GM21576 (cell line): ENCODE results near the gene HIVEP2.

Experiments
- ATAC-seq: cut with Tn5 transposase; IDR thresholded peaks from one replicate; pipeline ENCODE4 v1.9.1; 2021; ENCODE audit warnings: mild to moderate bottlenecking, moderate library complexity; ENCODE audit not compliant: unreplicated experiment

The HIVEP2 gene

DNA sequence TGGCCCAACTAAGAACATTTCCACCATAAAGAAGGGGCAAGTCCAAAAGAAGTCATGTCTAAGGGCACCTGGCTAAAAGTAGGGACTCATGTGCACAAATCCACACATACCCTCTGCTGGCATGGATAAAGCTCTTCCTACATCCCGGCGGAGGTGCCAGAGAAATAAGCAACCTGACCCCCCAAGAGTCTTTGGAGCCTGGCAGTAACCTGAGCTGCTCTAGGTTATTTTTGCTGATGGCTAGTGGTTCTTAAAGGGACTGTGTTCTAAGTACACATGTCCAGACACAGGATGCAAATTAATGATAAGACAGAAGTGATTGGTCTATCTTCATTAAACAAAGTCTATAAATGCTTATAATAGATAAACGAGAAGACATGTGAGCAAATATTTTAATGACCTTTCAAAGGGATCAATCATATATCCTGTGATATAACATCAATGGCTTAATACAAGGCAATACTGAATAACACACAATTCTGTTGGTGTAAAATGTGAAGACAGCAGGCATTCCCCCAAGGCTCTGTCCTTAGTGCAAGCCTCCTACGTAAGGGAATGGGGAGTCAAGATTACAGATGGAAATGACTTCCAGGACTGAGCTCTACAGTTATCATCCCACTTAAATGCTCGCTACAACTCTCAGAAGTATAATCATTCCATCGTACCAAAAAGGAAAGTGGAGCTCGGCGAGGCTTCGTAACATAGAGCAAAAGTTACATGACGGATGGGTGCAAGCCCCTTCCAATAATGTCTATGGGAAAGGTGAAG lies 52.5 kb downstream of the HIVEP2 start:
- ATAC-seq, result no peak

DNA sequence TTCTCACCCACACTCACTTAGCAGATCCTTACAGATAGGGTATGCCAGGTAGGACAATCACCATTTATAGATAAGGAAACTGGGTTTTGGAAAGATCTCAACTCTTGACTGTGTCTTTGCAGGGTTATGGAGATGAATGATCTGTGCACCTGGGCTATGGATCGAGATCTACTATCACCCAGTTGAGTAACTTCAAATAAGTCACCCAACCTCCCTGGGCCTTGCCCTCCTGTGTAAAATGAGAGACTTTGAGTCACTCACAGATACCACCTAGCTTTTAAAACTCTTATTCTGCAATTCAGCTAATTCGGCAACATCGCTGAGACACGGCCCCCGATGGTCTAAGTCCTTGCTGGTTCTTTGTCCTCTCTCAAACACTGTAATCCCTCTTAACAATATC lies 53.5 kb downstream of the HIVEP2 start:
- ATAC-seq, result no peak

DNA sequence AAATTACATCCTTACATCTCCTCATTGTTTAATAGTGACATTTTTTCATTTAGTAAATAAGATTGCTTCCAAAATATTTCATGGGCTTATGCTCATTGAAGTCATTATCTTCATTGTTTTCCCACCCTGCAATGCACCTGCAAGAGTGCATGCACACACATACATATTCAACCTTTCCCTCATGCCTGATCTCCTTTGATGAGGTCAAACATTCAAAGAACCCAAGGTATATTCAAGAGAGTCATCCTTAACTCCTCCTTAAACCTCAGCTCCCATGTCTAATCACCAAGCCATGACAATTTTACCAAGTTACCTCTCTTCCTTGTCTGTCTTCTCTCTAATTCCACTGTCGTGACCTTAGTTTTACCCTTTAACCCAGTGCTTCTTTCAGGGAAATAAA lies 56.5 kb downstream of the HIVEP2 start:
- no peak for ATAC-seq

DNA sequence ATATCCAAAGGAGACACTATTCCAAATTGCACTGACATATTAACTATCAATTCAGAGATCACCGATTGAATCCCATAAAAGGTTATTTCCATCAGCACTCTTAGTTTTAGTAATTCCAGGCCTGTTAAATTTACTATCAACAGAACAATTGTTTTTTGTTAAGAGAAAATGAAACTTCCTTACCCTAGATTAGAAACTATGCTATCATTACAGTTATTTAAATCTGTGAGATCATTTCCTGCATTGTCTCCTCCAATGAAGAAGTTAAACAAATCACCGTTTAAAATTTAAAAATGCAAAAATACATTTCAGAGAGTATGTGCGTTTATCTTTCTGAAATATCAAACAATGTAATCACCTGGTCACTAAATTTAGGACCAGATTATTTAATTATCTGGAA lies 57.5 kb downstream of the HIVEP2 start:
- ATAC-seq, result no peak

DNA sequence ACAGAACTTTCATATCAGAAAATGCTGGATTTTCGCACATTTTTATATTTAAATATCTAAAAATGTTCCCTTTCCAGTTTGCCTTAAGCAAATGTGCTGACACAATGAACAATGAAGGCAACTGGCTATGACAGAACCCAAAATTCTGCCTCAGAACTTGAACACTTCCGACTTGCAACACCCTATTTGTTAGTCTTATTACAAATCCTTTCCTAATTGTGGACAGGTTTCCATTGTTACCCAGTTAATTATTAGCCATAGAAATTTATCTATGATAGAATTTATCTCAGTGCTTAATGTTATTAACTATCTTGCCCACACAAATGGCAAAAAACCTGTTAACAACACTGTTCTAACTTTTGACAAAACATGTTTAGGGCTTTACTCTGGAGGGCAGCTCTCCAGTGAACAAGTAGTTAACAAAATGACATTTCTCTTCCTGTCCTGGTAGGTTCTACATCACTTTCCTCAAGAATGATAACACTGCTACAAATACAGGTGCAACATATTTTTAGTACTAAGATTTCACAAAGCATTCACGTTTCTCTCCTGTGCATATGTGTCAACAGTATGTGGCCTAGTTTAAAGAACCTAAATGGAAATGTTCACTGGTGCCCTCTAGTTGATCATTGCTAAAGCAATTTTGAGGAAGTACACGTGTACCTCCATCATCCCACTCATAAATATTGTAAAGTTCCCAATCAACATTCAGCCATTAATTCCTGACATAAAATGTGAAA lies 58.4 kb downstream of the HIVEP2 start:
- peak; percentile 76 for ATAC-seq

DNA sequence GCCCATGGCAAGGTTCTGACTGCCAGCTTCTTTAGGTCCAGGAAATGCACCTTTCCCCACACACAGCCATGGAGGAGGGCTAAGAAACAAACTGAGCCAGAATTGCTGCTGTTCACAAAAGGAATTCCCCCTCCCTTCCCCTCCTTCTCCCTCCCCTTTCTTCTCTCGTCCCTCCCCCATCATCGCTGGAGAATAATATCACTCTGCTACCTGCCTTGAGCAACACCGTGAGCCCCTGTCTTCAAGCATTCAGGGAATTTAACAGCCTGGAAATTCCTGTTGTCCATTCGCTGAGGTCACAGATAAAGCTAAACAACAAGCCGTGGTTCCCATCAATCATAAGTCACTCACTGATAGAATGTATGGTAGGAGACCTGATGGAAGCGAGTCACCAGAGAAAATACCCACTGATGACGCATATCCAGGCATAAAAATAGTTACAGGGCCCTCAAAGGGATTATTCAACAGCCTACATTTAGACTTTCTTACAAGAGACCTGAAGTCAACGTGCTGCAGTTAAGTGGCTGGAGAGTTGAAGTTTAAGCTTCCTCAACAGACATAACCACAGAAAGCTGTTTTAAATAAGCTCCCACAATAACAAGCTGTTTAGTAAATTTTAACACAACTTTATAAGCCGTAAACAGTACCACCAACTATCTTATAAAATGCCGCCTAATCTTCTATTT lies 59.7 kb downstream of the HIVEP2 start:
- ATAC-seq, result peak; percentile 78

DNA sequence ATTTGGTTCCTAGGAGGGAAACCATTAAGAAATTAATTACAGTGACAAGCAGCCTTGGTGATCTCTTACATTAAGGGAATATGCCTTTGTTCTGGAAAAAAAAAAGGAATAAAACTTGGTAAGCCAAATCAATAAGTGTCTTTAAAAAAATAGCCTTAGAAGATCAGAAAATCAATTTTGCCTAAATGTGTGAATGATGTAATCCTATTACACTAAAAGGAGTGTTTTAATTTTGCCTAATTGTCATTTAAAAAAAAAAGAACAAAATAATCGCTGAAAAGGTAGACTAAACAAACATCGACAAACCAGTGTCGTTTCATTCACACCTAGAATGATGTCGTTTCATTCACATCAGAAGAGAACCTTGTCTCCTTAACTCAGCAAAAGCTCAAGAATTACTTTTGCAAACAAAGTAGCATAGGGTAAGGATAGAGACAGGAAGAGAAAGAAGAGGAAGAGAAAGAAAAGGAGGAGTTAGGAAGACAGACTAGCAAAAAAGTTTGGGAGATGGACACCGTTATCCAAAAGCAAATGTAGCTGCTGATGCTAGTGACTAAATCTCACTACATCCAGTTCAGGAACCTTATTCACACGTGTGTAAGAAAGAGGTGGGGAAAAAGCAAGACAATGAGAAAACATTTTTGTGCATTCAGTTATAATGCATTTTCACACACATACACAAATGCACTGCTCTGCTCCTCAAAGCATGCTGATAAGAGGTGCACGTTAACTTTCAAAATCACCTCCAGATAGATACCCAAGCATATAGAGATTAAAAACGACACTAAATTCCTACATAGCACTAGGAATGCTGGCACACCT lies 60.6 kb downstream of the HIVEP2 start:
- ATAC-seq, result no peak

DNA sequence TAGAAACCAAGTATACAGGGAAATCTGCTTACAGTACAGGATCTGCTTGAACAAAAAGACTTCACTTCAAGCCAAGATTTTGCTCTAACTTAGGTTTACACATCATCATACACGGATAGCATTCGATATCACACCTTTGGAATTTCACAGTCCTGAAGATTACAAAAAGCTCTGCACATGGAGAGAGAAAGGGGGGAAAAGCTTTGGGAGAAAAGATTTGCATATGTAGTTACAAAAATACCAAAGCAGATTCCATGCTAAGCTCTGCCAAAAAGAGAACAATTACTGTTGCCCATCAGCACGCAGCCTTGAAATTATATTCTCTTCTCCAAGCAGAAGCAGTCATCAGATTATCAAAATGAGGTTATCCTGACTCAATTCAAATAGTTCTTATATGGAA lies 62.0 kb downstream of the HIVEP2 start:
- no peak for ATAC-seq

DNA sequence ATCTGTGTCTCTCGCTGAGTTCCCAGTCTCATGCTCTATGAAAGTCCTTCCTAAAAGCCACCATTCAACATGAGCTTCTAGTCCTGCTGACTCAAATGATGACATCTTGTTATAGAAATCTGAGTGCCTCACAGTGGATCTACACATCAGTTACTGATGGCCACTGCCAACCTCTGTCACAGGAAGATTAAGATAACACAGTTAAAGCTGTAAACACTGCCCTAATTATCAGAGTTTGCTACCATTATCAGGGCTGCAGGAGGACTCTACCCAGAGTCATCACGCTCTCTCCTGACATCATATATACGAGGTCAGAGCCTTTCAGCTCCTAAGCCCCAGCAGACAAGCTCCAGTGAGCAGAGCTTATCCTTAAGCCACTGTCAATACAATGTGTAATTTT lies 63.2 kb downstream of the HIVEP2 start:
- no peak for ATAC-seq

DNA sequence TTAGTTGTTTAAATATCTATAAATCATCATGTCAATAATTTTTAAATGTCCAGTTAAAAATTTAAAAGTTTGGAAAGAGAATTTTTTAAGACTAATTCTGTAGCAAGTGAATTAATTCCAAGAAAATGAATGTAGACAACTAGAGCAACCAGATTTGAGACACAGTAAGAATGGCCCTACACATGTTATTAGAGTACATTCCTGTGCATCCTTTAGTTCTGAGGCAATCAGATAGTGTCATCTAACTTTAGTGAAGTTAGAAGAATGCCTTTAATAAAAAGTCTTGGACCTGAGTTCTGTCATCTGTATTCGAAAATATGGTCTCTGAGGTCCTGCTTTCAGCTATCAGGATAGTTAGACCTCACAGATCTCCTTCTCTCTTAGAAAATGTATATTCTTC lies 63.7 kb downstream of the HIVEP2 start:
- no peak for ATAC-seq

DNA sequence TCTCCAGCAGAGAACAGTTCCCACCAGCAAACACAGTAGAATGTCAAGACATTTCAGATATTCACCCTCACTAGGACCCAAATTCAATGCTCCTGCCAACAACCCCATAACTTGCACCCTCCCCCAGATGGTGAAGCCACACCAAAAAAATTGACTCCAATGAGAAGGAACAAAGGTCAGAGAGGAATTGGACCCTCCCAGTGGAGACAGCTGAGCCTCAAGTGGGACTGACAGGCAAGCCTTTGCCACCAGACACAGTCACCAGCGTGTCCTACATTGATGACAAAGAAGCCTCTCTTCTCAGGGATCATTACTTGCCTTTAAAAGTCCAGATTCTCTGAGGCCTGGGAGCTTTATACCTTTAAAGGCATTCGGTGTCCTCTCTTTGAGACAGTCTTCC lies 64.8 kb downstream of the HIVEP2 start:
- ATAC-seq, result no peak

DNA sequence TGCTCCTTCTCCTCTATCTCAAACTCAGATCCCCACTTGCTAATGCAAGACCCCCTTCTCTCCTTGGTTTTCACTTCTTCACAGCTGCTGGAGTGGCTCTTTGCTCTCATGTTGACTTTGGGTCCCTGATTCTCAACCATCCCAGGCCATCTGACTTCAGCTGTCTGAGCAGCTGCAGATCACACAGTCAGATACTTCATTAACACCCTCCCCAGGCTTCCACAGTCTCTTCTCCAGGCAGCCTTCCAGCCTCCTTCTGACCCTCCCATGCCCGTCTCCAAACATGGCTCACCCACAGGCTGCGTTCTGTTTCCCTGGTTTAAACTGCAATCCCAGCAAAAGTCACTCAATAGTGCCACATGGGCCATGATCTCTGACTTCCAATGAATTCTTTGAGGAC lies 65.4 kb downstream of the HIVEP2 start:
- no peak for ATAC-seq

DNA sequence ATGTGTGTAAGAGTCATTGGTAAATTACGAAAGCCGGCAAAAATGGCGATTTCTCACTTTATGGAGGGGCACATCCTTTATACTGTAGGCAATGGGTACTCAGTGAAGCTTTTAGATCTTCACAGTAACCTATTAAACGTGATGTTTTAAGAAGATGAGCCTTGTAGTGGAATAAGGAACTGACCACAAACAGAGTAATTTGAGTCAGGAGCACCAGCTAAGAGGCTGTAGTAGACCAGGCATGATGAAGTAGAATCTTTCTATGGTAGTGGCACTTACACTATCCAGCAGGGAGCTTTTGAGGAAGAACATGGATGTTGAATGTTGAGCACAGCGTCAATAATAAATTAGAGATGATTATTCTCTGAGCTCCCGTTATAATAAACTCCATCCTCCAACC lies 65.9 kb downstream of the HIVEP2 start:
- ATAC-seq, result no peak

DNA sequence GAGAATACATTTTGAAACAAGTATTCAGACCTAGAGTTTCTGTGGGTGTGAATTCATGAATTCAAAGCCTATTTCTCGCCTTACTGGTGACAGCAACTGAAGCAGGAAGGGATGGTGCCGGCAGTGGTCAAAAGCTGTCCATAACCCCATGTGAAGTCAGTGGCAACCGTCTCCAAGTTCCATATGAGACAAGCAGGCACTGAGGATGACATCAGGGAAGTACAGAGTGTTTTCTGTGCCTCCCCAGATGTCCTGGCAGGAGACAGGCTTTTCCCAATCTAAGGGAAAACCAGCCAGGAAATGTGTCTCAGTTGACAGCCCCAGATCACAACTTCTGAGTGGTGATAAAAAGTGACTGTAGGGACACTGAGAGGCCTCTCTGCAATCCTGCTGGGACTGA lies 66.6 kb downstream of the HIVEP2 start:
- no peak for ATAC-seq

DNA sequence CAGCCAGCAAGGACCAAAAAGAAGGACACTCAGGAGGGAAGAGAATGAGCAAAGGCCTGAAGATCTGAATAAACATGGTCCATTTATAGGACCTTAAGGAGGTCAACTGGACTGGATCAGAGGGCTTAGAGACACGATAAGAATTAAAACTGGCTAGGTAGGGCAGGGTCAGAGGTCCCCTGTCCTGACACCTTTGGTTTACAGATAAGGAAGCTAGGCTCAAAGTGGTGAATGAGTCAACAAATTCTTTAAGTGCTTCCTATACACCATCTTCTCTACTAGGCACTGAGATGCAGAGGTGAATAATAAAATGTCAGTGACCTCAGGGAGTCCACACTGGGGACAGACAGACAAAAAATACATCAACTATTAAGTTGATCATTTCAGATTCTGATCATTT lies 70.3 kb downstream of the HIVEP2 start:
- ATAC-seq, result no peak

DNA sequence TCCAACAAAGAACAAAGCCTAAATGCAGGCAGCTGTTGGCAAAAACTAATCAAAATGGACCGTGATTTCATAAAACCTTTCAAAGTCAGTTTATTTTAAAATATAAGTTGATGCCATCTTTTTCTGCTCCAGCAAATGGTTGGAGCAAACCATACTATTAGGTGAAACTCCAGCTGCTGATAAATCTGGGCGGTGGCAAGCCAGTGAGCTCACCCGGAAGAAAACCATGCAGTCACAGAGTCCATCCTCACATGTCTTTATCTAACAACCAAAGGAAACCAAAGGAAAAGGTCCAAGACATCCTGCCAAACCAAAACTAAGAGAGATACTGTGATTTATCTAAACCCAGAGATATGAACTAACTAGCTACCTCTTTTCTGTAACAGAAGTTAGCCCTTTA lies 72.6 kb downstream of the HIVEP2 start:
- no peak for ATAC-seq

DNA sequence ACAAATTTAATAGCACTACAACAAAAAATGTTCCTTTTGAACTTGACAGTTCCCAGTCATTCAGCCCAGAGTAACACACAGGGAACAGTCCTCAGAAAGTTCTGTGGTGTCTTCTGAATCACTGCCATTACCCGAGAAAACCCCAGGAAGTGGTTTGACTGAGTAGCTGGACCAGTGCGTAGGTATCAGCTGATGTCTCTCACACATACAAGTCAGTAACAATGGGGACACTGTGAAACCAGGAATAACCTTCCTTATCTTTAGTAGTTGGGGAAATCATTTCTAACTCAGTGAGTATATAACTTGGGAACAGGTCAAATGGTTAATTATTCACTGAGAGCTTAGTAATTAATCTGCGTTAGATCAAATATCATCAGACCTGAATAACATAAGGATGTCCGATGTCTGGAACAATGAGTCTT lies 73.1 kb downstream of the HIVEP2 start:
- peak; percentile 81 for ATAC-seq

DNA sequence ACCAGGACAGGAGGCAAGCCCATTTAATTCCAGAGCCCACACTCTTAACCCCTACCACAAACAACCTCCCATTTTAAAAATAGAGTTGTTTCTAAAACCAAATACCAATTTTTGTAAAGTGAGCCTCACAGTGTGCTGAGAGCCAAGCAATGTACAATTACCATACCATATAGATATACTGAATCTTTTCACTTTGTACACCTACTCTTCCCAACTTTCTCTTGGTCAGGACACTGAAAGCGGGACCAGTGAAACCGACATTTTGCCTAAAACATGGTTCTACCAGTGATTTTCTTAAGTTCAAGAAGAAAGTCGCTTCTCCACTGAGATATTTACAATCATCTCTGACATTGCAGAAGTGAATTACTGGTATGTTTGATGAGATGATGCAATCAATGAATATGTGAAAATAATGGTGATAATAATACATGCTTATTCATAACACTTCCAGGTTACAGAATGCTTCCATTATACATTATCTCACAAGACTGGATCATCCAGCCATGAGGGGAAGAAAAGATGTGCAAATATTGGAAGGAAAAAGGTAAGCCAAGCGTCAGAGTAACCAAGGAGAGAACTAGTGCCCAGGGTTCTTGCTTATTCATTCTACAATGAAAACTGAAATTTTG lies 74.1 kb downstream of the HIVEP2 start:
- no peak for ATAC-seq

DNA sequence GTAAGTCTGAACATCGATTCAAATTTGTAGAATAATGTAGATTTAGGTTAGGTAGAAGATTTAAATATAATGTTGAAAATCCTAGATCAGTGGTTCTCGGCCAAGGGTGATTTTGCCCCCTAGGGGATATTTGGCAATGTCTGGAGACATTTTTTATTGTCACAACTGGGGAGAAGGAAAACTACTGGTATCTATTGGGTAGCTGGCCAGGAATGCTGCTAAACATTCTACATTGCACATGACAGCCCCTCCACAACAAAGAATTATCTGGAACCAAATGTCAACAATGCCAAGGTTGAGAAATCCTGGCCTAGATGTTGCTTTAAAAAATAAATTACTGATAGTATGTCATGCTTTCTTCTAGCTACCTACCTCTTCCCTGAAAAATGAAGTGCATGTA lies 76.1 kb downstream of the HIVEP2 start:
- no peak for ATAC-seq

DNA sequence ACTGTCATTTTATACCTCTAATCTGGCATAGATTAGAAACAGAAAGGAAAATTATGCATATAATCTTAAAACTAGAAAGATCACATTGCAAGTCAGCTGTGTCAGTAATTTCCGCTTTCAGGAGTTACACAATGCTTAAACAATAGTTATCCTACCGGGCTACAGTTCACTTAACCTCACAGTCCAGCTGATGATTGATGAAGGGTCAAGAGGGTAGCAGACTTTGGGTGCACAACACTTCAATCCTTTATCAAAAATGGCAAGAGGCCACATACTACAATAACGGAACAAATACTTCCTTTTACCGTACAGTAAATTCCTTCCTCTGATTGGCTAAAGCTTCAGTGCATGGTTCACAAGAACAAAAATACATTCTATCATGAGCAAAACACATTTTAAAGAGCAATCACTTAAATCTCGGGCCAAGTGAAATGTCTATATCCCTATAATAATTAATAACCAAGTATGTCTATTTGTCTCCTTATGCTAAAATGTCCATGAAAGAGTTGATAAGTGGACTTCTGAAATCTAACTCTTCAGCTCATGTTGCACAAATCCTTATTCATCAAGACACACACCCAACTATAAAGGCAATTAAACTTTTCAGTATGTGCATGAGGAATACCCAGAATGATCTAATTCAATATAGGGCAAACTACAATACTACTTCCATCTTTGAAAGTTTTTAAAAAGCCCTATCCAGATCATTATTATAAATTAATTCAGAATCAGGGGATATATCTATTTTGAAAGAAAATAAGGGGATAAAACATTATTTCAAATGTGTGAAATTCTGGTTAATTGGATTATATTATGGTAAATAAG lies 76.8 kb downstream of the HIVEP2 start:
- peak; percentile 40 for ATAC-seq
